Left lung (tissue), 10 donors: Measurements from ENCODE around the gene RELT. TPM values are rescaled to one million over a fixed set of nuclear protein-coding genes. Genes with fewer than 3 reads are reported as not detected.

Experiments
- ATAC-seq: fragments of 200-7000 bp; cut with Tn5 transposase; one replicate; pipeline ENCODE4 v1.9.1; 2020; ENCODE audit warnings: moderate library complexity
- DNase-seq, 4 donors: peaks; one replicate each; pipeline ENCODE4 v3.0.0-alpha.2; 2013 to 2020
- H3K27ac ChIP-seq, 2 donors: fragments of 200-600 bp; sonication (generic) in 1 of 2; one replicate each; pipeline versions ENCODE4 v1.5.0 to v1.8.0; 2020 to 2021
- H3K27me3 ChIP-seq, 2 donors: fragments of 200-600 bp; sonication (generic) in 1 of 2; one replicate each; pipeline versions ENCODE4 v1.5.0 to v1.8.0; 2020 to 2021
- H3K36me3 ChIP-seq, 2 donors: fragments of 200-600 bp; sonication (generic) in 1 of 2; one replicate each; pipeline versions ENCODE4 v1.5.0 to v1.8.0; 2020 to 2021
- H3K4me1 ChIP-seq, 2 donors: fragments of 200-600 bp; one replicate each; pipeline ENCODE4 v1.8.0; 2021
- H3K4me3 ChIP-seq, 2 donors: fragments of 200-600 bp; sonication (generic) in 1 of 2; one replicate each; pipeline versions ENCODE4 v1.5.0 to v1.8.0; 2020 to 2021; ENCODE audit warnings: mild to moderate bottlenecking in 1 of 2
- H3K9me3 ChIP-seq, 2 donors: fragments of 200-600 bp; sonication (generic) in 1 of 2; one replicate each; pipeline versions ENCODE4 v1.5.0 to v1.8.0; 2020 to 2021
- intact Hi-C, 2 donors: fragments of 100-400 bp; cut with DNase I; formaldehyde crosslinking; loops; one replicate each; pipeline versions ENCODE4 v1.11.2 to v1.14.2; 2022
- polyA plus RNA-seq, 6 donors: library from polyadenylated mRNA; unstranded; fragments of 120-200 nt; gene quantifications; one replicate each; pipeline ENCODE4 v1.2.1, GENCODE V29; 2013; ENCODE audit not compliant: insufficient read length in 6 of 6
- total RNA-seq, 2 donors: library from RNA; stranded (reverse); fragmentation: NEBNext Ultra II Directional; extraction: Animal tissue kit (Norgen Biotek cat#: 25700); gene quantifications; one replicate each; pipeline ENCODE4 v1.2.1, GENCODE V29; 2021
- TF ChIP-seq, protein P1 (sequence below), 2 donors: fragments of 200-600 bp; sonication (generic) in 1 of 2; IDR thresholded peaks; one replicate each; pipeline versions ENCODE4 v1.5.0 to v1.8.0; 2021; ENCODE audit warnings: antibody characterized with exemption in 2 of 2
- donor health status: DM: no; HTN: yes; CAD: no.
- donor health status: DM: no; HTN: no; CAD: no.

The RELT gene
- total and polyA plus RNA-seq, 8 donors, result 2.7 to 30.7 (median 4.0) TPM

- H3K27me3 ChIP-seq, result no peaks in the 10 kb centered on the region
Measured at GRCh38 chr11:73391665-73392064, 15.5 kb downstream of the RELT start.

DNA sequence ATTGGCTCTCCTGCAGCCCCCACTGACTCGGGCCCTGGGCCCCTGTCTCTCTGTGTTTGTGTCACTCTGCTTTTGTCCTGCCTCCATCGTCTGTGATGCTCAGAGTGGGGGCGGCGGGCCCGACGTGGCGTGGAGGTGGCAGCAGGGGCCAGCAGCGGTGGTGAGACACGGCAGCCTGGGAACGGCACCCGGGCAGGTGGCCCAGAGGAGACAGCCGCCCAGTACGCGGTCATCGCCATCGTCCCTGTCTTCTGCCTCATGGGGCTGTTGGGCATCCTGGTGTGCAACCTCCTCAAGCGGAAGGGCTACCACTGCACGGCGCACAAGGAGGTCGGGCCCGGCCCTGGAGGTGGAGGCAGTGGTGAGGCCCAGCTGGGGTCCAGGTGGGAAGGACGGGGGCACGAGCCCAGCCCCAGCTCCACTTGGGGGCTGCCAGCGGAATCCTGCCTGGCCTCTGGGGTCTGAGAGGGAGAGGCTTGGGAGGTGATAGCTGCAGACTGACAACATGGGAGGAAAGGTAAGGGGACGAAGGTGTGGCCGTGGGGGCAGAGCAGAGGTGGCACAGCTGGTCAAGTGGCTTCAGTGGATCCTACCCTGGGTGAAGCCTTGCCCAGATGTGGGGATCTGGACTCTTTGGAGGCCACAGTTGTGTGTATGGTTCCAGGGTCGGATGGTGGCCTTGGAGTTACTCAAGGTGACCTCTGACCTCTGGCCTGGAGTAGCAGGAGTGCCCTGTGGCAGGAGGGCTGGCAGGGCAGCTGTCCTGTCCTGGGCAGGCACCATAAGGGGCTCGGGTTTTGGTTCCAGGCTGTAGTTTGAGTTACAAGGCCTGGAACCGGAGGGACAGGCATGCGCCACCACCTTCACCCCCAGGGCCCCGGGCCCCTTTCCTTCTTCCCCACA, 16.2 kb downstream of the RELT start:
- intact Hi-C loops, result loop anchor here in 1 of 2 donors (5.0 to 10.0 kb wide), 2 partner anchors 40 to 262 kb away; no protein-coding TSS in a partner anchor
- Histone ChIP-seq H3K9me3 (no peaks in the 10 kb centered on the region), H3K27me3 (no peaks in the 10 kb centered on the region), H3K4me3 (no peak overlapping the region), H3K27ac (peak overlapping the region in 1 of 2 donors; percentile 43), H3K4me1 (peaks cover 9 to 48% of the 10 kb centered on the region in 2 donors), H3K36me3 (peaks cover 0 to 78% of the 10 kb centered on the region in 2 donors)
- no peak for ATAC-seq
- TF ChIP-seq, protein P1, sequence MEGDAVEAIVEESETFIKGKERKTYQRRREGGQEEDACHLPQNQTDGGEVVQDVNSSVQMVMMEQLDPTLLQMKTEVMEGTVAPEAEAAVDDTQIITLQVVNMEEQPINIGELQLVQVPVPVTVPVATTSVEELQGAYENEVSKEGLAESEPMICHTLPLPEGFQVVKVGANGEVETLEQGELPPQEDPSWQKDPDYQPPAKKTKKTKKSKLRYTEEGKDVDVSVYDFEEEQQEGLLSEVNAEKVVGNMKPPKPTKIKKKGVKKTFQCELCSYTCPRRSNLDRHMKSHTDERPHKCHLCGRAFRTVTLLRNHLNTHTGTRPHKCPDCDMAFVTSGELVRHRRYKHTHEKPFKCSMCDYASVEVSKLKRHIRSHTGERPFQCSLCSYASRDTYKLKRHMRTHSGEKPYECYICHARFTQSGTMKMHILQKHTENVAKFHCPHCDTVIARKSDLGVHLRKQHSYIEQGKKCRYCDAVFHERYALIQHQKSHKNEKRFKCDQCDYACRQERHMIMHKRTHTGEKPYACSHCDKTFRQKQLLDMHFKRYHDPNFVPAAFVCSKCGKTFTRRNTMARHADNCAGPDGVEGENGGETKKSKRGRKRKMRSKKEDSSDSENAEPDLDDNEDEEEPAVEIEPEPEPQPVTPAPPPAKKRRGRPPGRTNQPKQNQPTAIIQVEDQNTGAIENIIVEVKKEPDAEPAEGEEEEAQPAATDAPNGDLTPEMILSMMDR (IDR thresholded peaks at IDR 0.05), result no peak
- DNase-seq, result no peak

More at GRCh38 chr11:73391665-73392064, 15.5 kb downstream of the RELT start:
- no peaks in the 10 kb centered on the region for H3K9me3 ChIP-seq
- ATAC-seq (no peak), DNase-seq (no peak)
- intact Hi-C loops, result loop anchor here in 1 of 2 donors (5.0 to 10.0 kb wide), 2 partner anchors 39 to 263 kb away; no protein-coding TSS in a partner anchor
- no peak overlapping the region for H3K27ac ChIP-seq
- peaks cover 0 to 71% of the 10 kb centered on the region in 2 donors for H3K36me3 ChIP-seq
- TF ChIP-seq, protein P1 (IDR thresholded peaks at IDR 0.05), result no peak
- peaks cover 11 to 51% of the 10 kb centered on the region in 2 donors for H3K4me1 ChIP-seq
- H3K4me3 ChIP-seq, result no peak overlapping the region

- Histone ChIP-seq H3K27me3 (no peaks in the 10 kb centered on the region), H3K36me3 (peaks cover 0 to 85% of the 10 kb centered on the region in 2 donors), H3K9me3 (no peaks in the 10 kb centered on the region), H3K27ac (peak overlapping the region in 1 of 2 donors; percentile 43), H3K4me3 (no peak overlapping the region), H3K4me1 (peaks cover 2 to 41% of the 10 kb centered on the region in 2 donors)
- ATAC-seq (no peak), DNase-seq (peak in 1 of 4 donors; percentile 68)
- TF ChIP-seq, protein P1 (IDR thresholded peaks at IDR 0.05), result no peak
- intact Hi-C loops, result loop anchor here in 1 of 2 donors (5.0 to 10.0 kb wide), 2 partner anchors 41 to 262 kb away; no protein-coding TSS in a partner anchor
Measured at GRCh38 chr11:73393011-73393380, 16.8 kb downstream of the RELT start.

GRCh38 chr11:73393479-73394415, 17.5 kb downstream of the RELT start:
- H3K36me3 ChIP-seq, result peaks cover 0 to 92% of the 10 kb centered on the region in 2 donors
- intact Hi-C loops, result loop anchor here in 1 of 2 donors (5.0 to 10.0 kb wide), 2 partner anchors 41 to 261 kb away; no protein-coding TSS in a partner anchor
- TF ChIP-seq, protein P1 (IDR thresholded peaks at IDR 0.05), result peak; percentile 46 to 79
- no peak overlapping the region for H3K27ac ChIP-seq
- H3K9me3 ChIP-seq, result no peaks in the 10 kb centered on the region
- ATAC-seq (peak; percentile 73), DNase-seq (peak in 3 of 4 donors; percentile 48 to 80 (median 74))
- H3K27me3 ChIP-seq, result no peaks in the 10 kb centered on the region
- peaks cover 0 to 34% of the 10 kb centered on the region in 2 donors for H3K4me1 ChIP-seq
- no peak overlapping the region for H3K4me3 ChIP-seq
